NT2/D1 (cell line): ENCODE measurements around the gene CCDC172.

Experiments
- YY1 ChIP-seq: IDR thresholded peaks from 2 replicates; pipeline ENCODE4 v1.6.1; 2011; ENCODE audit not compliant: insufficient read length, insufficient read depth
- ZNF274 ChIP-seq: IDR thresholded peaks from 2 replicates; pipeline ENCODE4 v1.6.1; 2011; ENCODE audit warnings: mild to moderate bottlenecking, low read depth, low read length

GRCh38 chr10:116336866-116337265, 12.6 kb downstream of the CCDC172 start:
- TF ChIP-seq ZNF274 = no peak
- TF ChIP-seq YY1 = no peak
